ENCODE data around the gene MB. TPM values are rescaled to one million over a fixed set of nuclear protein-coding genes. Genes with fewer than 3 reads are reported as not detected.

The MB gene
- total and polyA plus RNA-seq, 9 of the 15 experiments (the other 6 are each of a cell fraction or from before 2014, with no cell fraction given), result not detected

DNA sequence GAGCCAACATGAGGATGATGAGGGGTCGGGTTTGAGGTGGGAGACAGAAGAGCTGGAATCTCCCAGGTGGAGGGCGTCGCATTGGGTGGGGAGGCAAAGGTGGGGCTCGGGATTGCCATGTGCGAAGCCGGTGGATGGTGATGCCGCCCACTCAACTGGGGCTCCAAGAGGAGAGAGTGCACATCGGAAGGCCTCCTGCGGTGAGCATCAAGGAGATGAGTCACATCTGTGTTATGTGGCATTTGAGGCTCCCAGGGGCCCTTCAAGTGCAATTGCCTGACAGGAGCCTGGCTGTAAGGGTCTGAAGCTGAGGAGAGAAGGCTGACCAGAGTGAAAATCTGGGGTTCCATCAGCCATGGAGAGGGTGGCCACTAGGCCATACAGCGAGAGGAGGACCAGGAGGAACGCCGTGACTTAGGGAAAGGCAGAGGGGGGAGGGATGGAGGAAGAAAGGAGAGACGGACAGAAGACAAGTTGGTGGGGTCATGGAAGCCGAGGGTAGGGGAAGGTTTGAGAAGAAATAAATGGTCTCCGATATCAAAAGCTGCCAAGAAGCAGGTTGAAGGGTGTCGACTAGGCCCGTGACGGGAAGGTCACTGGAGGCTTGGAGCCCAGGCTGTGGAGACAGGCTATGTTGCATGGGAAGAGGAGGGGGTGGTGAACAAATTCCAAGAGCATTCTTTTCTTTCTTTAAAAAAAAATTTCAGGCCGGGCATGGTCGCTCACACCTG lies 55.2 kb downstream of the MB start (continued):
- TF ChIP-seq, protein P1, sequence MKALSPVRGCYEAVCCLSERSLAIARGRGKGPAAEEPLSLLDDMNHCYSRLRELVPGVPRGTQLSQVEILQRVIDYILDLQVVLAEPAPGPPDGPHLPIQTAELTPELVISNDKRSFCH (CRISPR knock-in tag; IDR thresholded peaks at IDR 0.05), result no peak
- TF ChIP-seq, protein P1 (tag; IDR thresholded peaks at IDR 0.05), result no peak
- TF ChIP-seq CBX3 (IDR thresholded peaks at IDR 0.05; ENCODE audit: borderline replicate concordance in 1 of 2, low read length in 2 of 2), result no peak

DNA sequence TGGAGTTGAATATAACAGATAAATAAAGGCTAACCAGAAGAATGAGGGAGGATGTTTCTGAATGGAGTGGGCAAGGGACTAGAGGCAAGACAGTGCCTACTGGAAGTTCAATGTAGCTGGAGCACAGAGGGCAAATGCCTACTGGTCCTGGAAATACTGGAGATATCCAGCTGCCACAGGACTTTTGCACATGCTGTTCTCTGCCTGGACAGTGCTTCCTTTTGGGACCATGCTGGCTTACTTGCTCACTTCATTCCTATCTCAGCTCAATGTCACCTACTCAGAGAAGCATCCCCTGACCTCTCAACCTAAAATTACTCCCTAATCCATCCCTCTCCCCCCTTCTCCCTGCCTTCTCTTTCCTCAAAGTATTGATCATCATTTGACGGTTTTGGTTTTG lies 56.3 kb downstream of the MB start:
- Histone ChIP-seq H4K20me1 (replicated peaks; ENCODE audit: control insufficient read depth, insufficient read depth, low read length) (no peaks in the 10 kb centered on the region), H3K9me3 (replicated peaks; ENCODE audit: control insufficient read depth, insufficient read depth, low read depth, low read length) (no peaks in the 10 kb centered on the region; the same call in 1 of the 2 replicates), H3K79me2 (ENCODE audit: control insufficient read depth, insufficient read depth, low read length) (no peaks in the 10 kb centered on the region), H3K4me3 (no peak overlapping the region), H3K9me1 (ENCODE audit: control insufficient read depth, insufficient read depth, low read length) (no peaks in the 10 kb centered on the region), H2AFZ (ENCODE audit: low read depth, low read length) (no peak overlapping the region), H3K27me3 (ENCODE audit: control insufficient read depth in 2 of 2, insufficient read depth in 2 of 2, low read length in 2 of 2) (peaks cover 4 to 39% of the 10 kb centered on the region in 2 experiments), H3K4me1 (replicated peaks in 1 of 2; ENCODE audit: control insufficient read depth in 2 of 2, insufficient read depth in 2 of 2, low read length in 2 of 2) (no peaks in the 10 kb centered on the region; a peak in 2 of 5 replicates), H3K36me3 (ENCODE audit: control insufficient read depth, insufficient read depth, low read length) (no peaks in the 10 kb centered on the region), H3K9ac (ENCODE audit: insufficient read depth in 1 of 2, low read depth in 2 of 2, low read length in 2 of 2) (no peak overlapping the region), H3K27ac (ENCODE audit: extremely low read depth, low read depth, low read length) (no peak overlapping the region), H3K4me2 (ENCODE audit: insufficient read depth, low read length) (no peak overlapping the region)
- BruUV-seq (replicated peaks), result no TSS peak
- in situ Hi-C loops (cut with MboI) (no loop called here), intact Hi-C loops (cut with micrococcal nuclease) (no loop called here)
- POLR2A ChIA-PET, result interaction anchor here (0.6 kb wide), 1 partner anchor 11 kb away, joined by 3 read pairs; no protein-coding TSS in a partner anchor
- WGBS (ENCODE audit: insufficient coverage, low coverage, missing lambda C conversion rate), result no CpG with 5 or more reads among the region's 1 CpG
- no peak for ATAC-seq
- FAIRE-seq, result no peak
- peak; percentile 91 for TF ChIP-seq RBM25 (IDR thresholded peaks at IDR 0.05; ENCODE audit: low read depth, low read length, severe bottlenecking)
- TF ChIP-seq ARNT (IDR thresholded peaks at IDR 0.05), result no peak
- CTCF ChIA-PET (ENCODE audit: low intra/inter-chr PET ratio), result no interaction called here
- DNase-seq (ENCODE audit: extremely low read depth in 1 of 4, low spot score in 3 of 4), result no peak
